HepG2 (cell line): ENCODE data around the gene BICRA. TPM values are rescaled to one million over a fixed set of nuclear protein-coding genes. Genes with fewer than 3 reads are reported as not detected.

Experiments
- ATAC-seq: fragments of 200-7000 bp; cut with Tn5 transposase; 3 replicates; pipeline ENCODE4 v1.9.1; 2020; ENCODE audit warnings: mild to moderate bottlenecking, moderate library complexity
- BruUV-seq: library from RNA; stranded (reverse); fragments of 400-500 nt; replicated peaks from 2 replicates; lab custom pipeline; 2021; lab: Mats Ljungman, UMichigan
- CTCF ChIA-PET: fragments of 300-600 bp; formaldehyde crosslinking; extraction: SDS; loops from one replicate; lab custom pipeline; 2021; ENCODE audit warnings: low total read pairs, inconsistent platforms, low intra/inter-chr PET ratio; lab: Yijun Ruan, JAX
- POLR2A ChIA-PET: fragments of 350-600 bp; sonication (Branson Sonifier 250); formaldehyde crosslinking; loops from one replicate; lab custom pipeline; 2020; ENCODE audit warnings: antibody characterized with exemption, inconsistent platforms; lab: Yijun Ruan, JAX
- DNase-seq: peaks from one replicate; pipeline ENCODE4 v3.0.0-alpha.2; 2015; ENCODE audit warnings: low spot score
- FAIRE-seq: peaks from 3 replicates; lab custom pipeline; 2011; peaks lifted over from hg19 to GRCh38; lab: Jason Lieb, UNC
- H2AFZ ChIP-seq: one replicate; pipeline ENCODE4 v1.6.1; 2011; ENCODE audit warnings: low read length, inconsistent platforms
- H3K27ac ChIP-seq: fragments of 300-600 bp; 3 replicates; pipeline ENCODE4 v1.8.0; 2011; ENCODE audit warnings: mixed run types, mild to moderate bottlenecking, mixed read lengths, low read length, inconsistent platforms; ENCODE audit not compliant: insufficient read depth; ENCODE audit errors: extremely low read length
- H3K27me3 ChIP-seq, 2 experiments: fragments of 200-600 bp in 1 of 2; 2 replicates in 1 of 2; 3 replicates in 1 of 2; pipeline versions ENCODE4 v1.6.0 to v1.8.0; 2011; ENCODE audit warnings: low read length in 2 of 2, mild to moderate bottlenecking in 2 of 2, moderate library complexity in 2 of 2, inconsistent platforms in 1 of 2; ENCODE audit not compliant: insufficient read depth in 2 of 2, control insufficient read depth in 1 of 2
- H3K36me3 ChIP-seq, 2 experiments: fragments of 200-600 bp in 1 of 2; replicated peaks in 1 of 2; 2 replicates in 1 of 2; 3 replicates in 1 of 2; pipeline versions ENCODE4 v1.5.1 to v1.8.0; 2011; ENCODE audit warnings: low read length in 2 of 2, inconsistent platforms in 1 of 2; ENCODE audit not compliant: insufficient read depth in 2 of 2, control insufficient read depth in 1 of 2
- H3K4me1 ChIP-seq: 2 replicates; pipeline ENCODE4 v1.5.1; 2012; ENCODE audit warnings: low read length, inconsistent platforms; ENCODE audit not compliant: insufficient read depth
- H3K4me2 ChIP-seq: 2 replicates; pipeline ENCODE4 v1.6.0; 2011; ENCODE audit warnings: low read depth, low read length, inconsistent platforms
- H3K4me3 ChIP-seq, 3 experiments: fragments of 200-600 bp in 1 of 3; sonication (generic), shearing (Covaris generic) in 1 of 3; replicated peaks in 1 of 3; 2 replicates each; pipeline ENCODE4 v1.5.1; 2011 to 2016; ENCODE audit warnings: low read length in 3 of 3, inconsistent platforms in 2 of 3, low read depth in 2 of 3, mild to moderate bottlenecking in 2 of 3, control low read depth in 1 of 3, mixed read lengths in 1 of 3; ENCODE audit not compliant: insufficient read depth in 1 of 3
- H3K79me2 ChIP-seq: one replicate; pipeline ENCODE4 v1.6.1; 2011; ENCODE audit warnings: low read length, inconsistent platforms; ENCODE audit not compliant: insufficient read depth
- H3K9ac ChIP-seq: 2 replicates; pipeline ENCODE4 v1.6.0; 2011; ENCODE audit warnings: mild to moderate bottlenecking, low read depth, low read length, inconsistent platforms; ENCODE audit not compliant: insufficient read depth
- H3K9me3 ChIP-seq: 2 replicates; pipeline ENCODE4 v1.5.1; 2012; ENCODE audit warnings: mild to moderate bottlenecking, low read length
- H4K20me1 ChIP-seq: 2 replicates; pipeline ENCODE4 v1.6.0; 2011; ENCODE audit warnings: inconsistent platforms, mild to moderate bottlenecking, low read length, moderate library complexity; ENCODE audit not compliant: insufficient read depth
- ESRRA ChIP-seq: sonication (generic); formaldehyde crosslinking; IDR thresholded peaks from 2 replicates; pipeline ENCODE4 v1.5.1; 2020; ENCODE audit warnings: mild to moderate bottlenecking, low read depth, missing genetic modification reagents
- GLI4 ChIP-seq: sonication (generic); formaldehyde crosslinking; IDR thresholded peaks from 2 replicates; pipeline ENCODE4 v1.5.1; 2020; ENCODE audit warnings: missing genetic modification reagents, mild to moderate bottlenecking, moderate library complexity, borderline replicate concordance
- JUNB ChIP-seq: sonication (generic); formaldehyde crosslinking; IDR thresholded peaks from 2 replicates; pipeline ENCODE4 v1.8.0; 2022; ENCODE audit warnings: missing genetic modification reagents, mild to moderate bottlenecking, borderline replicate concordance
- KAT2B ChIP-seq: fragments of 150-350 bp; IDR thresholded peaks from 2 replicates; pipeline ENCODE4 v1.6.1; 2014; ENCODE audit warnings: low read depth, low read length, borderline replicate concordance
- ONECUT2 ChIP-seq: sonication (generic); formaldehyde crosslinking; IDR thresholded peaks from 2 replicates; pipeline ENCODE4 v1.4.0; 2020; ENCODE audit warnings: missing genetic modification reagents
- PITX1 ChIP-seq: sonication (generic); formaldehyde crosslinking; IDR thresholded peaks from 2 replicates; pipeline ENCODE4 v1.5.1; 2020; ENCODE audit warnings: mild to moderate bottlenecking, missing genetic modification reagents
- PRMT3 ChIP-seq: sonication (generic); formaldehyde crosslinking; IDR thresholded peaks from 2 replicates; pipeline ENCODE4 v1.8.1; 2022; ENCODE audit warnings: low read depth, mild to moderate bottlenecking, moderate library complexity, missing genetic modification reagents, borderline replicate concordance
- SALL1 ChIP-seq: sonication (generic); formaldehyde crosslinking; IDR thresholded peaks from 2 replicates; pipeline ENCODE4 v1.8.0; 2022; ENCODE audit warnings: mild to moderate bottlenecking, missing genetic modification reagents
- TGIF2 ChIP-seq: IDR thresholded peaks from 2 replicates; pipeline ENCODE4 v1.6.1; 2016; ENCODE audit warnings: control low read depth, missing compliant biosample characterization
- ZMYM3 ChIP-seq: sonication (generic); formaldehyde crosslinking; IDR thresholded peaks from 2 replicates; pipeline ENCODE4 v1.5.1; 2020; ENCODE audit warnings: mild to moderate bottlenecking, missing genetic modification reagents
- ZNF12 ChIP-seq: sonication (generic); formaldehyde crosslinking; IDR thresholded peaks from 2 replicates; pipeline ENCODE4 v1.5.0; 2020; ENCODE audit warnings: missing genetic modification reagents
- ZNF558 ChIP-seq: sonication (generic); formaldehyde crosslinking; IDR thresholded peaks from 2 replicates; pipeline ENCODE4 v1.9.0; 2022; ENCODE audit warnings: mild to moderate bottlenecking, missing genetic modification reagents, borderline replicate concordance
- ZNF737 ChIP-seq: sonication (generic); formaldehyde crosslinking; IDR thresholded peaks from 2 replicates; pipeline ENCODE4 v1.5.0; 2020; ENCODE audit warnings: missing genetic modification reagents, mild to moderate bottlenecking, borderline replicate concordance
- ZSCAN21 ChIP-seq: sonication (generic); formaldehyde crosslinking; IDR thresholded peaks from 2 replicates; pipeline ENCODE4 v1.8.0; 2022; ENCODE audit warnings: mild to moderate bottlenecking, missing genetic modification reagents, moderate library complexity, borderline replicate concordance
- WGBS: methylation state at CpG from one replicate; pipeline ENCODE4 v1.1.6; 2017; ENCODE audit warnings: low lambda C conversion rate; 5-methylcytosine and 5-hydroxymethylcytosine counted together
- in situ Hi-C: cut with HindIII; loops from 2 replicates; pipeline ENCODE4 v1.10.0; 2017; ENCODE audit warnings: low pct_unique_long_range_greater_than_20kb; ENCODE audit not compliant: extremely low pct_ligation_motif_present
- intact Hi-C: fragments of 100-400 bp; cut with micrococcal nuclease; formaldehyde crosslinking; loops from one replicate; pipeline ENCODE4 v1.10.0; 2022; ENCODE audit not compliant: unreplicated experiment
- polyA plus RNA-seq, 8 experiments: library from polyadenylated mRNA; depleted of rRNA in 3 of 8; stranded (reverse) in 7 of 8; unstranded in 1 of 8; fragments of >200 nt; fragmentation: Illumina TruSeq in 4 of 8; extraction: Trizol in 4 of 8; gene quantifications; 2 replicates each; pipeline versions ENCODE4 v1.2.1 to v1.2.3, GENCODE V29; 2011 to 2016; ENCODE audit warnings: low read depth in 4 of 8, missing spikeins in 1 of 8, mixed read lengths in 1 of 8; ENCODE audit not compliant: insufficient read depth in 1 of 8
- total RNA-seq, 5 experiments: library from RNA; depleted of rRNA; stranded (reverse); fragments of >200 nt; fragmentation: Illumina TruSeq; extraction: Trizol; gene quantifications; 2 replicates each; pipeline ENCODE4 v1.2.3, GENCODE V29; 2016; ENCODE audit warnings: low read depth in 1 of 5
- TF ChIP-seq, protein P1 (sequence below): IDR thresholded peaks from 2 replicates; pipeline ENCODE4 v1.6.1; 2016
- TF ChIP-seq, protein P2 (sequence below): sonication (generic); formaldehyde crosslinking; IDR thresholded peaks from 2 replicates; pipeline ENCODE4 v1.4.0; 2020; ENCODE audit warnings: mild to moderate bottlenecking, low read depth, missing genetic modification reagents
- TF ChIP-seq, protein P3 (sequence below): sonication (generic); formaldehyde crosslinking; conservative IDR thresholded peaks from 2 replicates; pipeline ENCODE4 v1.4.0; 2020; ENCODE audit warnings: mild to moderate bottlenecking, missing genetic modification reagents, moderate library complexity

The BICRA gene
- total and polyA plus RNA-seq, 2 of the 13 experiments (the other 11 are each of a cell fraction or from before 2014, with no cell fraction given): 0.55 to 0.71 TPM

DNA sequence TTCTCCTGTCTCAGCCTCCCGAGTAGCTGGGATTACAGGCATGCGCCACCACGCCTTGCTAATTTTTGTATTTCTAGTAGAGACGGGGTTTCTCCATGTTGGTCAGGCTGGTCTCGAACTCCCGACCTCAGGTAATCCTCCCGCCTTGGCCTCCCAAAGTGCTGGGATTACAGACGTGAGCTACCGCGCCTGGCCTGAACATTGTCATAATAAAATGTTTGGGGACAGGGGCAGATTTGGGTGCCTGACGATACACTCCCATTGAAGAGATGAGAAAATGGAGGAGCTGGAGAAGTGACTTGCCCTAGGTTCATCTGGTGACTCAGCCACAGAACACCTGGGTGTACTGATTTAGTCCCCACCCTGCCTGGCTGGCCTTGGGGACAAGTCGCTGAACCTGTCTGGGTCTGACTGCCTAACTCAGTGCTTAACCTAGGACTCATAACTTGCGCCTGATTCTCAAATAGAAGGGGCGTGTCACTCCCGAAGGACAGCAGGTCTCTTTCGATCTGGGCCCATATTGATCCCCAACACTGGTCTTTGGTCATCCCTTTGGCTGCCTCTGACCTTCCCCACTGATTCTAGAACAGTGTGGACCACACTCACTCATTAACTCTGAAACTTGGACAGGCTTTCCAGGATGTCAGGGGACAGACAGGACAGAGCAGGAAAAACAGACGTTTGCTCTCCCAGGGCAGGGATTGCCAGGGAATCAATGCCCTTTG lies 7.6 kb upstream of the BICRA start:
- Histone ChIP-seq H3K9me3 (no peaks in the 10 kb centered on the region), H3K9ac (peak overlapping the region; percentile 66; the same call in 1 of the 2 replicates), H4K20me1 (no peaks in the 10 kb centered on the region), H3K27ac (peak overlapping the region; percentile 75), H3K36me3 (no peaks in the 10 kb centered on the region), H3K4me3 (peak overlapping the region; percentile 65 to 77 (median 68); a peak in 5 of 6 replicates), H3K79me2 (no peaks in the 10 kb centered on the region), H3K4me1 (peaks cover 45% of the 10 kb centered on the region), H2AFZ (no peak overlapping the region), H3K27me3 (0 out of 5 replicates have a peak, but pooled peaks cover 1 to 12% of the 10 kb centered on the region in 2 experiments), H3K4me2 (peak overlapping the region; percentile 83)
- DNase-seq: peak; percentile 29
- ChIA-PET POLR2A (interaction anchor here (1.3 to 2.9 kb wide), 3 partner anchors 7 to 47 kb away, joined by 8 to 25 read pairs (median 13); partner anchors contain the start of gene BICRA), CTCF (no interaction called here)
- ATAC-seq: peak; percentile 49
- peak; percentile 32 for FAIRE-seq
- no TSS peak for BruUV-seq
- intact Hi-C loops (no loop called here), in situ Hi-C loops (loop anchor here (10.0 kb wide), 1 partner anchor 93 kb away; no protein-coding TSS in a partner anchor)
- WGBS: 28% methylated on average over 16 of the region's 17 CpGs
- TF ChIP-seq TGIF2 (CRISPR knock-in tag): 0 out of 2 replicates have a peak, but pooled peaks have one; percentile 55
- TF ChIP-seq SALL1 (CRISPR knock-in tag): peak; percentile 16; the same call in 1 of the 2 replicates
- TF ChIP-seq GLI4: 0 out of 2 replicates have a peak, but pooled peaks have one; percentile 63
- TF ChIP-seq ZNF12: 0 out of 2 replicates have a peak, but pooled peaks have one; percentile 10
- TF ChIP-seq, protein P1, sequence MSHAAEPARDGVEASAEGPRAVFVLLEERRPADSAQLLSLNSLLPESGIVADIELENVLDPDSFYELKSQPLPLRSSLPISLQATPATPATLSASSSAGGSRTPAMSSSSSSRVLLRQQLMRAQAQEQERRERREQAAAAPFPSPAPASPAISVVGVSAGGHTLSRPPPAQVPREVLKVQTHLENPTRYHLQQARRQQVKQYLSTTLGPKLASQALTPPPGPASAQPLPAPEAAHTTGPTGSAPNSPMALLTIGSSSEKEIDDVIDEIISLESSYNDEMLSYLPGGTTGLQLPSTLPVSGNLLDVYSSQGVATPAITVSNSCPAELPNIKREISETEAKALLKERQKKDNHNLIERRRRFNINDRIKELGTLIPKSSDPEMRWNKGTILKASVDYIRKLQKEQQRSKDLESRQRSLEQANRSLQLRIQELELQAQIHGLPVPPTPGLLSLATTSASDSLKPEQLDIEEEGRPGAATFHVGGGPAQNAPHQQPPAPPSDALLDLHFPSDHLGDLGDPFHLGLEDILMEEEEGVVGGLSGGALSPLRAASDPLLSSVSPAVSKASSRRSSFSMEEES (CRISPR knock-in tag): no peak
- TF ChIP-seq, protein P2, sequence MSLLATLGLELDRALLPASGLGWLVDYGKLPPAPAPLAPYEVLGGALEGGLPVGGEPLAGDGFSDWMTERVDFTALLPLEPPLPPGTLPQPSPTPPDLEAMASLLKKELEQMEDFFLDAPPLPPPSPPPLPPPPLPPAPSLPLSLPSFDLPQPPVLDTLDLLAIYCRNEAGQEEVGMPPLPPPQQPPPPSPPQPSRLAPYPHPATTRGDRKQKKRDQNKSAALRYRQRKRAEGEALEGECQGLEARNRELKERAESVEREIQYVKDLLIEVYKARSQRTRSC (CRISPR knock-in tag): 0 out of 2 replicates have a peak, but pooled peaks have one; percentile 27
- peak; percentile 60; the same call in 1 of the 2 replicates for TF ChIP-seq KAT2B
- TF ChIP-seq ESRRA (CRISPR knock-in tag): peak; percentile 73; the same call in 1 of the 2 replicates
- TF ChIP-seq, protein P3, sequence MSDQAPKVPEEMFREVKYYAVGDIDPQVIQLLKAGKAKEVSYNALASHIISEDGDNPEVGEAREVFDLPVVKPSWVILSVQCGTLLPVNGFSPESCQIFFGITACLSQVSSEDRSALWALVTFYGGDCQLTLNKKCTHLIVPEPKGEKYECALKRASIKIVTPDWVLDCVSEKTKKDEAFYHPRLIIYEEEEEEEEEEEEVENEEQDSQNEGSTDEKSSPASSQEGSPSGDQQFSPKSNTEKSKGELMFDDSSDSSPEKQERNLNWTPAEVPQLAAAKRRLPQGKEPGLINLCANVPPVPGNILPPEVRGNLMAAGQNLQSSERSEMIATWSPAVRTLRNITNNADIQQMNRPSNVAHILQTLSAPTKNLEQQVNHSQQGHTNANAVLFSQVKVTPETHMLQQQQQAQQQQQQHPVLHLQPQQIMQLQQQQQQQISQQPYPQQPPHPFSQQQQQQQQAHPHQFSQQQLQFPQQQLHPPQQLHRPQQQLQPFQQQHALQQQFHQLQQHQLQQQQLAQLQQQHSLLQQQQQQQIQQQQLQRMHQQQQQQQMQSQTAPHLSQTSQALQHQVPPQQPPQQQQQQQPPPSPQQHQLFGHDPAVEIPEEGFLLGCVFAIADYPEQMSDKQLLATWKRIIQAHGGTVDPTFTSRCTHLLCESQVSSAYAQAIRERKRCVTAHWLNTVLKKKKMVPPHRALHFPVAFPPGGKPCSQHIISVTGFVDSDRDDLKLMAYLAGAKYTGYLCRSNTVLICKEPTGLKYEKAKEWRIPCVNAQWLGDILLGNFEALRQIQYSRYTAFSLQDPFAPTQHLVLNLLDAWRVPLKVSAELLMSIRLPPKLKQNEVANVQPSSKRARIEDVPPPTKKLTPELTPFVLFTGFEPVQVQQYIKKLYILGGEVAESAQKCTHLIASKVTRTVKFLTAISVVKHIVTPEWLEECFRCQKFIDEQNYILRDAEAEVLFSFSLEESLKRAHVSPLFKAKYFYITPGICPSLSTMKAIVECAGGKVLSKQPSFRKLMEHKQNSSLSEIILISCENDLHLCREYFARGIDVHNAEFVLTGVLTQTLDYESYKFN (CRISPR knock-in tag): peak; percentile 42; the same call in 1 of the 2 replicates
- 0 out of 2 replicates have a peak, but pooled peaks have one; percentile 18 for TF ChIP-seq JUNB
- TF ChIP-seq ONECUT2 (CRISPR knock-in tag): peak; percentile 71; the same call in 1 of the 2 replicates
- 0 out of 2 replicates have a peak, but pooled peaks have one; percentile 22 for TF ChIP-seq ZNF737
- peak; percentile 17; the same call in 1 of the 2 replicates for TF ChIP-seq PRMT3 (CRISPR knock-in tag)
- TF ChIP-seq ZMYM3 (CRISPR knock-in tag): peak; percentile 86
- peak; percentile 63 for TF ChIP-seq ZSCAN21 (CRISPR knock-in tag)
- 0 out of 2 replicates have a peak, but pooled peaks have one; percentile 19 for TF ChIP-seq PITX1 (CRISPR knock-in tag)
- TF ChIP-seq ZNF558 (CRISPR knock-in tag): 0 out of 2 replicates have a peak, but pooled peaks have one; percentile 49
